Measurements from ENCODE around the gene DNM2.

The DNM2 gene

GRCh38 chr19:10870501-10870954 is 152.6 kb downstream of the DNM2 start:
- Histone ChIP-seq H3K79me2 (ENCODE audit: control insufficient read depth, insufficient read depth, low read length) (peaks cover 26% of the 10 kb centered on the region), H2BK5ac (ENCODE audit: low read length) (peak overlapping the region; percentile 16), H2BK15ac (replicated peaks; ENCODE audit: low read depth) (no peak overlapping the region), H3K27me3 (ENCODE audit: insufficient read depth, low read length, poor library complexity) (no peaks in the 10 kb centered on the region), H3K36me3 (ENCODE audit: control insufficient read depth, insufficient read depth, low read length) (no peaks in the 10 kb centered on the region), H3K18ac (ENCODE audit: low read length) (peak overlapping the region; percentile 63), H3K79me1 (ENCODE audit: low read length) (peaks cover 2% of the 10 kb centered on the region), H3K4me1 (ENCODE audit: control insufficient read depth, low read depth, low read length) (no peaks in the 10 kb centered on the region), H3K4me2 (ENCODE audit: low read length) (peak overlapping the region; percentile 38), H4K5ac (ENCODE audit: low read length) (no peak overlapping the region), H3K9ac (ENCODE audit: low read length) (peak overlapping the region; percentile 62), H4K8ac (ENCODE audit: low read depth, low read length) (no peak overlapping the region), H2AK5ac (ENCODE audit: low read length) (no peak overlapping the region), H3K56ac (ENCODE audit: low read length) (peak overlapping the region; percentile 88), H3K27ac (ENCODE audit: low read depth, low read length) (peak overlapping the region; percentile 96), H3K4me3 (ENCODE audit: low read length) (no peak overlapping the region), H3K4ac (ENCODE audit: low read depth, low read length) (peak overlapping the region; percentile 25), H3K23ac (ENCODE audit: low read length) (no peak overlapping the region), H2BK120ac (ENCODE audit: low read depth, low read length) (no peak overlapping the region)
- DNase-seq = no peak
- no CpG with 5 or more reads among the region's 22 CpGs for WGBS (ENCODE audit: extremely low coverage, insufficient coverage, low lambda C conversion rate)

GRCh38 chr19:10870955-10871603 is 153.2 kb downstream of the DNM2 start, which contains the start of gene CARM1:
TSS of gene CARM1 (plus strand) at chr19:10871553. CDS start at chr19:10871703, 150 bp downstream.
- Histone ChIP-seq H3K27me3 (ENCODE audit: insufficient read depth, low read length, poor library complexity) (no peaks in the 10 kb centered on the region), H4K8ac (ENCODE audit: low read depth, low read length) (peak within 1 kb of the TSS; percentile 87), H2BK5ac (ENCODE audit: low read length) (peak within 1 kb of the TSS; percentile 45), H3K18ac (ENCODE audit: low read length) (peak within 1 kb of the TSS; percentile 95), H3K4me2 (ENCODE audit: low read length) (peak within 1 kb of the TSS; percentile 89), H3K4me1 (ENCODE audit: control insufficient read depth, low read depth, low read length) (no peaks in the 10 kb centered on the region), H3K23ac (ENCODE audit: low read length) (peak within 1 kb of the TSS; percentile 89), H2BK120ac (ENCODE audit: low read depth, low read length) (peak within 1 kb of the TSS; percentile 47), H3K79me1 (ENCODE audit: low read length) (peaks cover 2% of the 10 kb centered on the region), H3K27ac (ENCODE audit: low read depth, low read length) (peak within 1 kb of the TSS; percentile 96), H2AK5ac (ENCODE audit: low read length) (no peak within 1 kb of the TSS), H2BK15ac (replicated peaks; ENCODE audit: low read depth) (no peak within 1 kb of the TSS), H3K79me2 (ENCODE audit: control insufficient read depth, insufficient read depth, low read length) (peaks cover 28% of the 10 kb centered on the region), H3K9ac (ENCODE audit: low read length) (peak within 1 kb of the TSS; percentile 95), H4K5ac (ENCODE audit: low read length) (no peak within 1 kb of the TSS), H3K56ac (ENCODE audit: low read length) (peak within 1 kb of the TSS; percentile 96), H3K4ac (ENCODE audit: low read depth, low read length) (peak within 1 kb of the TSS; percentile 97), H3K36me3 (ENCODE audit: control insufficient read depth, insufficient read depth, low read length) (no peaks in the 10 kb centered on the region), H3K4me3 (ENCODE audit: low read length) (peak within 1 kb of the TSS; percentile 85)
- peak; percentile 98 for DNase-seq
- no CpG with 5 or more reads among the region's 99 CpGs for WGBS (ENCODE audit: extremely low coverage, insufficient coverage, low lambda C conversion rate)

GRCh38 chr19:10871711-10872545 is 154.0 kb downstream of the DNM2 start:
- Histone ChIP-seq H3K4me2 (ENCODE audit: low read length) (peak overlapping the region; percentile 89), H3K4me1 (ENCODE audit: control insufficient read depth, low read depth, low read length) (no peaks in the 10 kb centered on the region), H2BK15ac (replicated peaks; ENCODE audit: low read depth) (no peak overlapping the region), H3K9ac (ENCODE audit: low read length) (peak overlapping the region; percentile 95), H3K27me3 (ENCODE audit: insufficient read depth, low read length, poor library complexity) (no peaks in the 10 kb centered on the region), H2BK5ac (ENCODE audit: low read length) (peak overlapping the region; percentile 45), H3K18ac (ENCODE audit: low read length) (peak overlapping the region; percentile 95), H2BK120ac (ENCODE audit: low read depth, low read length) (peak overlapping the region; percentile 47), H3K27ac (ENCODE audit: low read depth, low read length) (peak overlapping the region; percentile 84), H3K23ac (ENCODE audit: low read length) (peak overlapping the region; percentile 89), H4K5ac (ENCODE audit: low read length) (no peak overlapping the region), H4K8ac (ENCODE audit: low read depth, low read length) (peak overlapping the region; percentile 87), H2AK5ac (ENCODE audit: low read length) (no peak overlapping the region), H3K4ac (ENCODE audit: low read depth, low read length) (peak overlapping the region; percentile 97), H3K79me1 (ENCODE audit: low read length) (peaks cover 8% of the 10 kb centered on the region), H3K56ac (ENCODE audit: low read length) (peak overlapping the region; percentile 96), H3K4me3 (ENCODE audit: low read length) (peak overlapping the region; percentile 85), H3K36me3 (ENCODE audit: control insufficient read depth, insufficient read depth, low read length) (no peaks in the 10 kb centered on the region), H3K79me2 (ENCODE audit: control insufficient read depth, insufficient read depth, low read length) (peaks cover 36% of the 10 kb centered on the region)
- DNase-seq = no peak
- no CpG with 5 or more reads among the region's 90 CpGs for WGBS (ENCODE audit: extremely low coverage, insufficient coverage, low lambda C conversion rate)

- H3K4ac ChIP-seq (ENCODE audit: low read depth, low read length) = peak overlapping the region; percentile 97
- WGBS (ENCODE audit: extremely low coverage, insufficient coverage, low lambda C conversion rate) = no CpG with 5 or more reads among the region's 16 CpGs
- peak overlapping the region; percentile 89 for H3K23ac ChIP-seq (ENCODE audit: low read length)
- H3K56ac ChIP-seq (ENCODE audit: low read length) = peak overlapping the region; percentile 96
- H2BK15ac ChIP-seq (replicated peaks; ENCODE audit: low read depth) = no peak overlapping the region
- H3K36me3 ChIP-seq (ENCODE audit: control insufficient read depth, insufficient read depth, low read length) = no peaks in the 10 kb centered on the region
- H3K9ac ChIP-seq (ENCODE audit: low read length) = peak overlapping the region; percentile 95
- no peak overlapping the region for H4K5ac ChIP-seq (ENCODE audit: low read length)
- DNase-seq = no peak
- H3K4me2 ChIP-seq (ENCODE audit: low read length) = peak overlapping the region; percentile 89
- H3K18ac ChIP-seq (ENCODE audit: low read length) = peak overlapping the region; percentile 95
- H4K8ac ChIP-seq (ENCODE audit: low read depth, low read length) = no peak overlapping the region
- no peak overlapping the region for H3K27ac ChIP-seq (ENCODE audit: low read depth, low read length)
- H2BK120ac ChIP-seq (ENCODE audit: low read depth, low read length) = no peak overlapping the region
- no peak overlapping the region for H2BK5ac ChIP-seq (ENCODE audit: low read length)
- H3K4me1 ChIP-seq (ENCODE audit: control insufficient read depth, low read depth, low read length) = no peaks in the 10 kb centered on the region
- H3K79me1 ChIP-seq (ENCODE audit: low read length) = peaks cover 11% of the 10 kb centered on the region
- peaks cover 40% of the 10 kb centered on the region for H3K79me2 ChIP-seq (ENCODE audit: control insufficient read depth, insufficient read depth, low read length)
- no peaks in the 10 kb centered on the region for H3K27me3 ChIP-seq (ENCODE audit: insufficient read depth, low read length, poor library complexity)
- no peak overlapping the region for H2AK5ac ChIP-seq (ENCODE audit: low read length)
- peak overlapping the region; percentile 85 for H3K4me3 ChIP-seq (ENCODE audit: low read length)
These were observed 154.7 kb downstream of the DNM2 start for GRCh38 chr19:10872546-10873107.

- Histone ChIP-seq H3K79me2 (ENCODE audit: control insufficient read depth, insufficient read depth, low read length) (peaks cover 47% of the 10 kb centered on the region), H3K18ac (ENCODE audit: low read length) (no peak overlapping the region), H3K4me1 (ENCODE audit: control insufficient read depth, low read depth, low read length) (no peaks in the 10 kb centered on the region), H3K79me1 (ENCODE audit: low read length) (peaks cover 14% of the 10 kb centered on the region), H3K56ac (ENCODE audit: low read length) (no peak overlapping the region), H3K23ac (ENCODE audit: low read length) (no peak overlapping the region), H3K4ac (ENCODE audit: low read depth, low read length) (no peak overlapping the region), H4K5ac (ENCODE audit: low read length) (no peak overlapping the region), H3K27me3 (ENCODE audit: insufficient read depth, low read length, poor library complexity) (no peaks in the 10 kb centered on the region), H3K9ac (ENCODE audit: low read length) (no peak overlapping the region), H3K4me3 (ENCODE audit: low read length) (no peak overlapping the region), H4K8ac (ENCODE audit: low read depth, low read length) (no peak overlapping the region), H2AK5ac (ENCODE audit: low read length) (no peak overlapping the region), H3K27ac (ENCODE audit: low read depth, low read length) (no peak overlapping the region), H3K4me2 (ENCODE audit: low read length) (no peak overlapping the region), H2BK15ac (replicated peaks; ENCODE audit: low read depth) (no peak overlapping the region), H2BK5ac (ENCODE audit: low read length) (no peak overlapping the region), H3K36me3 (ENCODE audit: control insufficient read depth, insufficient read depth, low read length) (no peaks in the 10 kb centered on the region), H2BK120ac (ENCODE audit: low read depth, low read length) (no peak overlapping the region)
- no peak for DNase-seq
- WGBS (ENCODE audit: extremely low coverage, insufficient coverage, low lambda C conversion rate) = no CpG with 5 or more reads among the region's 1 CpG
These were observed 156.1 kb downstream of the DNM2 start for GRCh38 chr19:10874024-10874423.

Data from mesendoderm (in vitro differentiated cells).